Endothelial cell of umbilical vein (primary cell): ENCODE data around the gene LCMT2. TPM values are rescaled to one million over a fixed set of nuclear protein-coding genes. Genes with fewer than 3 reads are reported as not detected.

Experiments
- BruUV-seq: library from RNA; stranded (reverse); fragments of 400-500 nt; replicated peaks from 2 replicates; lab custom pipeline; 2021; lab: Mats Ljungman, UMichigan
- CTCF ChIA-PET: fragments of 300-600, 350-600 bp; sonication (Branson Sonifier 250); formaldehyde crosslinking; loops from one replicate; lab custom pipeline; 2021; ENCODE audit warnings: antibody characterized with exemption, inconsistent platforms; lab: Charles Lee
- POLR2A ChIA-PET: fragments of 300-600, 350-600 bp; sonication (Branson Sonifier 250); formaldehyde crosslinking; loops from one replicate; lab custom pipeline; 2021; ENCODE audit warnings: antibody characterized with exemption, inconsistent platforms; lab: Charles Lee
- DNase-seq: peaks from one replicate; pipeline ENCODE4 v3.0.0-alpha.2; 2011; ENCODE audit warnings: low read depth, low spot score
- FAIRE-seq: peaks from 2 replicates; lab custom pipeline; 2011; peaks lifted over from hg19 to GRCh38; lab: Jason Lieb, UNC
- H2AFZ ChIP-seq: 2 replicates; pipeline ENCODE4 v1.6.0; 2012; ENCODE audit warnings: low read depth, low read length, control low read depth, inconsistent platforms
- H3K27ac ChIP-seq: 2 replicates; pipeline ENCODE4 v1.5.1; 2011; ENCODE audit warnings: low read depth, mild to moderate bottlenecking, control low read depth, low read length, moderate library complexity; ENCODE audit not compliant: insufficient read depth
- H3K27me3 ChIP-seq, 2 experiments: 2 replicates each; pipeline versions ENCODE4 v1.6.0 to v1.6.1; 2011; ENCODE audit warnings: low read length in 2 of 2, mixed read lengths in 1 of 2; ENCODE audit not compliant: control insufficient read depth in 2 of 2, insufficient read depth in 2 of 2
- H3K36me3 ChIP-seq, 2 experiments: 2 replicates in 1 of 2; 3 replicates in 1 of 2; pipeline ENCODE4 v1.5.1; 2011; ENCODE audit warnings: low read length in 2 of 2, mild to moderate bottlenecking in 1 of 2, moderate library complexity in 1 of 2; ENCODE audit not compliant: control insufficient read depth in 2 of 2, insufficient read depth in 2 of 2; ENCODE audit errors: extremely low read depth in 1 of 2
- H3K4me1 ChIP-seq: 3 replicates; pipeline ENCODE4 v1.5.1; 2011; ENCODE audit warnings: mild to moderate bottlenecking, low read length; ENCODE audit not compliant: control insufficient read depth, insufficient read depth; ENCODE audit errors: extremely low read depth
- H3K4me2 ChIP-seq: 2 replicates; pipeline ENCODE4 v1.6.1; 2011; ENCODE audit warnings: low read length, control low read depth, mixed read lengths; ENCODE audit not compliant: insufficient read depth
- H3K4me3 ChIP-seq, 3 experiments: fragments of 200-600 bp in 1 of 3; sonication (generic), shearing (Covaris generic) in 1 of 3; replicated peaks in 1 of 3; 2 replicates each; pipeline ENCODE4 v1.5.1; 2011 to 2016; ENCODE audit warnings: control low read depth in 3 of 3, low read length in 3 of 3, mild to moderate bottlenecking in 2 of 3, inconsistent platforms in 1 of 3, low read depth in 1 of 3, moderate library complexity in 1 of 3; ENCODE audit not compliant: insufficient read depth in 1 of 3
- H3K79me2 ChIP-seq: 2 replicates; pipeline ENCODE4 v1.6.0; 2012; ENCODE audit warnings: low read length, inconsistent platforms; ENCODE audit not compliant: control insufficient read depth, insufficient read depth
- H3K9ac ChIP-seq: replicated peaks from 2 replicates; pipeline ENCODE3; 2011; ENCODE audit warnings: low read length, control low read depth; ENCODE audit not compliant: insufficient read depth; ENCODE audit errors: extremely low read depth
- H3K9me1 ChIP-seq: replicated peaks from 3 replicates; pipeline ENCODE4 v1.6.0; 2011; ENCODE audit warnings: mild to moderate bottlenecking, low read length; ENCODE audit not compliant: control insufficient read depth, insufficient read depth; ENCODE audit errors: extremely low read depth
- H3K9me3 ChIP-seq: replicated peaks from 2 replicates; pipeline ENCODE4 v1.5.1; 2012; ENCODE audit warnings: low read length, inconsistent platforms; ENCODE audit not compliant: control insufficient read depth, insufficient read depth
- H4K20me1 ChIP-seq: replicated peaks from 2 replicates; pipeline ENCODE3; 2011; ENCODE audit warnings: mild to moderate bottlenecking, low read length; ENCODE audit not compliant: control insufficient read depth, insufficient read depth; ENCODE audit errors: extremely low read depth
- FOS ChIP-seq: IDR thresholded peaks from 2 replicates; pipeline ENCODE4 v1.6.1; 2011; ENCODE audit warnings: mild to moderate bottlenecking, low read length, moderate library complexity, borderline replicate concordance; ENCODE audit not compliant: insufficient read depth
- GATA2 ChIP-seq: IDR thresholded peaks from 2 replicates; pipeline ENCODE4 v1.7.0; 2011; ENCODE audit warnings: low read depth, mild to moderate bottlenecking, moderate library complexity, mixed read lengths, low read length; ENCODE audit not compliant: insufficient read length, insufficient read depth
- POLR2AphosphoS5 ChIP-seq: IDR thresholded peaks from 2 replicates; pipeline ENCODE4 v1.6.1; 2012; ENCODE audit warnings: low read depth, mild to moderate bottlenecking, control low read depth, low read length, moderate library complexity; ENCODE audit not compliant: insufficient read depth
- dilution Hi-C: fragments of 300-500 bp; cut with MboI; formaldehyde crosslinking; loops from one replicate; pipeline ENCODE4 v1.15.0; 2019; ENCODE audit warnings: low sequenced_read_pairs; ENCODE audit not compliant: extremely low pct_ligation_motif_present
- intact Hi-C: fragments of 100-400 bp; cut with micrococcal nuclease; formaldehyde crosslinking; loops from one replicate; pipeline ENCODE4 v1.10.0; 2022
- polyA plus RNA-seq, 4 experiments: library from polyadenylated mRNA; depleted of rRNA in 3 of 4; stranded (reverse) in 3 of 4; unstranded in 1 of 4; fragments of >200 nt; gene quantifications; 2 replicates each; pipeline versions ENCODE4 v1.2.1 to v1.2.3, GENCODE V29; 2011 to 2012; ENCODE audit warnings: missing spikeins in 1 of 4
- total RNA-seq: library from RNA; stranded (reverse); gene quantifications from 2 replicates; pipeline ENCODE4 v1.2.3, GENCODE V29; 2021
- TF ChIP-seq, protein P1 (sequence below), 2 donors: IDR thresholded peaks; 1 replicate in 1 of 2; 2 replicates in 1 of 2; pipeline ENCODE4 v1.5.1; 2011; ENCODE audit warnings: low read length in 2 of 2, mild to moderate bottlenecking in 2 of 2, moderate library complexity in 2 of 2, control low read depth in 1 of 2, inconsistent platforms in 1 of 2, low read depth in 1 of 2; ENCODE audit not compliant: insufficient read depth in 1 of 2; ENCODE audit errors: extremely low read depth in 1 of 2

Gene LCMT2
- total and polyA plus RNA-seq, 2 donors (not counting 3 experiments of a cell fraction or from before 2014, with no cell fraction given) = 4.1 to 6.1 TPM

- BruUV-seq = no TSS peak
- H3K27ac ChIP-seq = no peak overlapping the region
- H3K4me3 ChIP-seq = no peak overlapping the region
- no peak overlapping the region for H3K9ac ChIP-seq
- H3K27me3 ChIP-seq = no peaks in the 10 kb centered on the region
- H3K36me3 ChIP-seq = peaks cover 4 to 8% of the 10 kb centered on the region in 2 experiments
- DNase-seq = no peak
- H3K79me2 ChIP-seq = no peaks in the 10 kb centered on the region
- no peaks in the 10 kb centered on the region for H4K20me1 ChIP-seq
- no peak overlapping the region for H3K4me2 ChIP-seq
- H2AFZ ChIP-seq = no peak overlapping the region
- H3K9me1 ChIP-seq = no peaks in the 10 kb centered on the region
- H3K9me3 ChIP-seq = no peaks in the 10 kb centered on the region
- intact Hi-C loops (no loop called here), dilution Hi-C loops (no loop called here)
- H3K4me1 ChIP-seq = no peaks in the 10 kb centered on the region
- ChIA-PET CTCF (no interaction called here), POLR2A (no interaction called here)
- TF ChIP-seq GATA2 = no peak
- TF ChIP-seq POLR2AphosphoS5 = no peak
- TF ChIP-seq FOS = no peak
- FAIRE-seq = no peak
Observed at GRCh38 chr15:43378601-43379000, 48.2 kb upstream of the LCMT2 start.

DNA sequence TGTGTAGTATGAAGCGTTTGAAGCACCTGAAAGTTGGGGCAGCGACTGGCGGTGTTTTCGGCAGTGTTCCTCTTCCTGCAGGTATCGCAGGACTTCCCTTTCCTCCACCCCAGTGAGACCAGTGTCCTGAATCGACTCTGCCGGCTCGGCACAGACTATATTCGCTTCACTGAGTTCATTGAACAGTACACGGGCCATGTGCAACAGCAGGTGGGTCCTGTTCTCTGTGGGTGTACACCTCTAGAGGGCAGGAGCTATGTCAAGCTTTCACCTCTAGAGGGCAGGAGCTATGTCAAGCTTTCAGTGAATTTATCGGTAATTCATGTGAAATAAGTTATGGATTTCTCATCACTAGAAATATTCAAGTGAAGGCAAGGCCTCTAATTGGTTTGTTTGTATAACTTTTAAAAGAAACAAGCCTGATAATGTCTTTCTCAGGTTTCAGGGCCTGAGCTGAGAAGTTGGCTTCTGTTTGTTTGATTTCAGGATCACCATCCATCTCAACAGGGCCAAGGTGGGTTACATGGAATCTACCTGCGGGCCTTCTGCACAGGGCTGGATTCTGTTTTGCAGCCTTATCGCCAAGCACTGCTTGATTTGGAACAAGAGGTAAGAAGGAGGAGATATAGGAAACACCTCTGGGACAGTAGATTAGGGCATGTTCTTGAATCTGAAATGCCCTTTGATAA lies 45.8 kb upstream of the LCMT2 start:
- Histone ChIP-seq H3K79me2 (peaks cover 10% of the 10 kb centered on the region), H4K20me1 (no peaks in the 10 kb centered on the region), H3K4me2 (no peak overlapping the region), H3K4me3 (no peak overlapping the region), H3K36me3 (peaks cover 4 to 6% of the 10 kb centered on the region in 2 experiments), H3K4me1 (peaks cover 9% of the 10 kb centered on the region), H3K27me3 (no peaks in the 10 kb centered on the region), H3K9ac (no peak overlapping the region), H3K9me1 (no peaks in the 10 kb centered on the region), H3K9me3 (no peaks in the 10 kb centered on the region), H3K27ac (no peak overlapping the region), H2AFZ (no peak overlapping the region)
- FAIRE-seq (peak; percentile 79), DNase-seq (peak; percentile 21)
- TF ChIP-seq, protein P1, sequence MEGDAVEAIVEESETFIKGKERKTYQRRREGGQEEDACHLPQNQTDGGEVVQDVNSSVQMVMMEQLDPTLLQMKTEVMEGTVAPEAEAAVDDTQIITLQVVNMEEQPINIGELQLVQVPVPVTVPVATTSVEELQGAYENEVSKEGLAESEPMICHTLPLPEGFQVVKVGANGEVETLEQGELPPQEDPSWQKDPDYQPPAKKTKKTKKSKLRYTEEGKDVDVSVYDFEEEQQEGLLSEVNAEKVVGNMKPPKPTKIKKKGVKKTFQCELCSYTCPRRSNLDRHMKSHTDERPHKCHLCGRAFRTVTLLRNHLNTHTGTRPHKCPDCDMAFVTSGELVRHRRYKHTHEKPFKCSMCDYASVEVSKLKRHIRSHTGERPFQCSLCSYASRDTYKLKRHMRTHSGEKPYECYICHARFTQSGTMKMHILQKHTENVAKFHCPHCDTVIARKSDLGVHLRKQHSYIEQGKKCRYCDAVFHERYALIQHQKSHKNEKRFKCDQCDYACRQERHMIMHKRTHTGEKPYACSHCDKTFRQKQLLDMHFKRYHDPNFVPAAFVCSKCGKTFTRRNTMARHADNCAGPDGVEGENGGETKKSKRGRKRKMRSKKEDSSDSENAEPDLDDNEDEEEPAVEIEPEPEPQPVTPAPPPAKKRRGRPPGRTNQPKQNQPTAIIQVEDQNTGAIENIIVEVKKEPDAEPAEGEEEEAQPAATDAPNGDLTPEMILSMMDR (IDR thresholded peaks at IDR 0.05; ENCODE audit: extremely low read depth in 1 of 2, insufficient read depth in 1 of 2, low read depth in 1 of 2, low read length in 2 of 2) = peak; percentile 68 to 81
- TF ChIP-seq GATA2 = no peak
- intact Hi-C loops = no loop called here
- ChIA-PET CTCF (interaction anchor here (0.6 to 1.6 kb wide), 24 partner anchors 9 to 270 kb away, joined by 3 to 11 read pairs (median 4); no protein-coding TSS in a partner anchor), POLR2A (no interaction called here)
- no TSS peak for BruUV-seq
- dilution Hi-C loops = no loop called here
